Endothelial cell (in vitro differentiated cells): Measurements from ENCODE around the gene ASCC1. TPM values are rescaled to one million over a fixed set of nuclear protein-coding genes. Genes with fewer than 3 reads are reported as not detected.

Experiments
- DNase-seq: peaks from one replicate; pipeline ENCODE4 v3.0.0; 2021; ENCODE audit warnings: low spot score
- H3K27ac Mint-ChIP-seq: one replicate; pipeline ENCODE4 v1.8.0; 2021; ENCODE audit warnings: mixed read lengths, inconsistent platforms; ENCODE audit not compliant: unreplicated experiment
- H3K27me3 Mint-ChIP-seq: one replicate; pipeline ENCODE4 v1.8.0; 2021; ENCODE audit warnings: mild to moderate bottlenecking, moderate library complexity, mixed read lengths, inconsistent platforms; ENCODE audit not compliant: unreplicated experiment
- H3K36me3 Mint-ChIP-seq: one replicate; pipeline ENCODE4 v1.8.0; 2021; ENCODE audit warnings: mild to moderate bottlenecking, low read depth, mixed read lengths, inconsistent platforms; ENCODE audit not compliant: unreplicated experiment
- H3K4me1 Mint-ChIP-seq: one replicate; pipeline ENCODE4 v1.8.0; 2021; ENCODE audit warnings: mild to moderate bottlenecking, mixed read lengths, inconsistent platforms; ENCODE audit not compliant: unreplicated experiment
- H3K4me3 Mint-ChIP-seq: one replicate; pipeline ENCODE4 v1.8.0; 2021; ENCODE audit warnings: mild to moderate bottlenecking, mixed read lengths, inconsistent platforms; ENCODE audit not compliant: unreplicated experiment
- H3K9me3 Mint-ChIP-seq: one replicate; pipeline ENCODE4 v1.8.0; 2021; ENCODE audit warnings: mixed read lengths, inconsistent platforms; ENCODE audit not compliant: unreplicated experiment
- CTCF ChIP-seq: fragments of 200-600 bp; sonication (generic); IDR thresholded peaks from one replicate; pipeline ENCODE4 v1.5.0; 2021; ENCODE audit warnings: antibody characterized with exemption; ENCODE audit not compliant: unreplicated experiment
- total RNA-seq: library from RNA; stranded (reverse); fragmentation: NEBNext Ultra II Directional; extraction: Animal tissue kit (Norgen Biotek cat#: 25700); gene quantifications from one replicate; pipeline ENCODE4 v1.2.1, GENCODE V29; 2021; ENCODE audit not compliant: unreplicated experiment

The ASCC1 gene
- total RNA-seq, 1 donor from 2014 or later: 32.1 TPM

- Mint-ChIP-seq H3K27me3 (peaks cover 8% of the 10 kb centered on the region), H3K9me3 (no peaks in the 10 kb centered on the region), H3K4me3 (no peak overlapping the region), H3K36me3 (peaks cover 5% of the 10 kb centered on the region), H3K4me1 (peaks cover 23% of the 10 kb centered on the region), H3K27ac (no peak overlapping the region)
- TF ChIP-seq CTCF: no peak
- DNase-seq: no peak
Observed at GRCh38 chr10:72068126-72068765, 147.8 kb downstream of the ASCC1 start.

- Mint-ChIP-seq H3K9me3 (no peaks in the 10 kb centered on the region), H3K4me1 (peaks cover 23% of the 10 kb centered on the region), H3K36me3 (peaks cover 5% of the 10 kb centered on the region), H3K4me3 (no peak overlapping the region), H3K27ac (no peak overlapping the region), H3K27me3 (peaks cover 8% of the 10 kb centered on the region)
- TF ChIP-seq CTCF: no peak
- DNase-seq: no peak
Observed at GRCh38 chr10:72067463-72068125, 148.5 kb downstream of the ASCC1 start.

- Mint-ChIP-seq H3K27me3 (peaks cover 7% of the 10 kb centered on the region), H3K4me3 (no peak overlapping the region), H3K4me1 (peaks cover 22% of the 10 kb centered on the region), H3K27ac (no peak overlapping the region), H3K9me3 (no peaks in the 10 kb centered on the region), H3K36me3 (peaks cover 3% of the 10 kb centered on the region)
- DNase-seq: no peak
- no peak for TF ChIP-seq CTCF
Observed at GRCh38 chr10:72066318-72067284, 149.5 kb downstream of the ASCC1 start.

- TF ChIP-seq CTCF: no peak
- peaks cover 12% of the 10 kb centered on the region for H3K4me1 Mint-ChIP-seq
- no peak overlapping the region for H3K27ac Mint-ChIP-seq
- H3K9me3 Mint-ChIP-seq: no peaks in the 10 kb centered on the region
- no peak for DNase-seq
- no peak overlapping the region for H3K4me3 Mint-ChIP-seq
- H3K27me3 Mint-ChIP-seq: peaks cover 6% of the 10 kb centered on the region
- no peaks in the 10 kb centered on the region for H3K36me3 Mint-ChIP-seq
Observed at GRCh38 chr10:72065439-72066025, 150.5 kb downstream of the ASCC1 start.
